Measurements from ENCODE around the gene CNPY1. TPM values are rescaled to one million over a fixed set of nuclear protein-coding genes. Genes with fewer than 3 reads are reported as not detected.

The CNPY1 gene
- total RNA-seq, 4 donors from 2014 or later = not detected

GRCh38 chr7:155529845-155530244 lies 16.5 kb downstream of the CNPY1 start:
- intact Hi-C loops (cut with DNase I) = no loop called here
- 91% methylated on average over 11 of the region's 11 CpGs for WGBS
- no peaks in the 10 kb centered on the region for H3K36me3 ChIP-seq
- no peaks in the 10 kb centered on the region for H3K9me3 ChIP-seq
- peaks cover 7 to 15% (median 14%) of the 10 kb centered on the region in 4 donors for H3K4me1 ChIP-seq
- H3K4me3 ChIP-seq = no peak overlapping the region
- H3K27me3 ChIP-seq = peaks cover 0 to 85% (median 27%) of the 10 kb centered on the region in 4 donors
- DNase-seq (ENCODE audit: extremely low spot score) = no peak
- no peak overlapping the region for H3K27ac ChIP-seq (replicated peaks in 1 of 4)
- TF ChIP-seq POLR2AphosphoS5 (IDR thresholded peaks at IDR 0.05) = no peak
- TF ChIP-seq CTCF (IDR thresholded peaks at IDR 0.05) = no peak

- intact Hi-C loops (cut with DNase I) = no loop called here
These were observed 17.0 kb downstream of the CNPY1 start for GRCh38 chr7:155529346-155529745.

GRCh38 chr7:155527664-155528063 lies 18.7 kb downstream of the CNPY1 start:
- no peaks in the 10 kb centered on the region for H3K9me3 ChIP-seq
- H3K27ac ChIP-seq (replicated peaks in 1 of 4) = no peak overlapping the region
- intact Hi-C loops (cut with DNase I) = no loop called here
- no peak for DNase-seq (ENCODE audit: extremely low spot score)
- no peak overlapping the region for H3K4me3 ChIP-seq
- TF ChIP-seq CTCF (IDR thresholded peaks at IDR 0.05) = no peak
- no peak for TF ChIP-seq POLR2AphosphoS5 (IDR thresholded peaks at IDR 0.05)
- no peak for TF ChIP-seq EP300 (IDR thresholded peaks at IDR 0.05)
- no peak for TF ChIP-seq POLR2A (IDR thresholded peaks at IDR 0.05; ENCODE audit: low read depth)
- 84% methylated on average over 7 of the region's 7 CpGs for WGBS
- no peaks in the 10 kb centered on the region for H3K36me3 ChIP-seq
- peaks cover 0 to 1% (median under 1%) of the 10 kb centered on the region in 4 donors for H3K4me1 ChIP-seq
- peaks cover 0 to 83% (median 17%) of the 10 kb centered on the region in 4 donors for H3K27me3 ChIP-seq

More at GRCh38 chr7:155529346-155529745, 17.0 kb downstream of the CNPY1 start:
- Histone ChIP-seq H3K4me3 (no peak overlapping the region), H3K36me3 (no peaks in the 10 kb centered on the region), H3K4me1 (peaks cover 7 to 15% (median 14%) of the 10 kb centered on the region in 4 donors), H3K9me3 (no peaks in the 10 kb centered on the region), H3K27ac (replicated peaks in 1 of 4) (no peak overlapping the region), H3K27me3 (peaks cover 0 to 83% (median 25%) of the 10 kb centered on the region in 4 donors)
- WGBS = 92% methylated on average over 4 of the region's 4 CpGs
- DNase-seq (ENCODE audit: extremely low spot score) = no peak
- TF ChIP-seq EP300 (IDR thresholded peaks at IDR 0.05) = no peak
- TF ChIP-seq POLR2AphosphoS5 (IDR thresholded peaks at IDR 0.05) = no peak
- no peak for TF ChIP-seq POLR2A (IDR thresholded peaks at IDR 0.05; ENCODE audit: low read depth)
- TF ChIP-seq CTCF (IDR thresholded peaks at IDR 0.05) = no peak

- Histone ChIP-seq H3K4me1 (no peaks in the 10 kb centered on the region), H3K9me3 (no peaks in the 10 kb centered on the region), H3K27ac (replicated peaks in 1 of 4) (no peak overlapping the region), H3K4me3 (no peak overlapping the region), H3K36me3 (no peaks in the 10 kb centered on the region), H3K27me3 (peaks cover 0 to 83% (median 6%) of the 10 kb centered on the region in 4 donors)
- 74% methylated on average over 13 of the region's 13 CpGs for WGBS
- TF ChIP-seq POLR2AphosphoS5 (IDR thresholded peaks at IDR 0.05) = no peak
- intact Hi-C loops (cut with DNase I) = no loop called here
- no peak for DNase-seq (ENCODE audit: extremely low spot score)
These were observed 20.1 kb downstream of the CNPY1 start for GRCh38 chr7:155526225-155526624.

GRCh38 chr7:155524018-155524556 lies 22.3 kb downstream of the CNPY1 start:
- Histone ChIP-seq H3K36me3 (no peaks in the 10 kb centered on the region), H3K4me3 (no peak overlapping the region), H3K27me3 (peaks cover 0 to 71% (median 0%) of the 10 kb centered on the region in 4 donors), H3K4me1 (no peaks in the 10 kb centered on the region), H3K9me3 (no peaks in the 10 kb centered on the region), H3K27ac (replicated peaks in 1 of 4) (no peak overlapping the region)
- WGBS = 74% methylated on average over 11 of the region's 11 CpGs
- no peak for TF ChIP-seq POLR2AphosphoS5 (IDR thresholded peaks at IDR 0.05)
- no peak for TF ChIP-seq POLR2A (IDR thresholded peaks at IDR 0.05; ENCODE audit: low read depth)
- TF ChIP-seq CTCF (IDR thresholded peaks at IDR 0.05) = no peak
- TF ChIP-seq EP300 (IDR thresholded peaks at IDR 0.05) = no peak
- no peak for DNase-seq (ENCODE audit: extremely low spot score)
- intact Hi-C loops (cut with DNase I) = no loop called here
